ENCODE measurements around the gene ZDHHC4. TPM values are rescaled to one million over a fixed set of nuclear protein-coding genes. Genes with fewer than 3 reads are reported as not detected.
A peak's percentile ranks its signal among the peaks of the same experiment; 100 is the strongest.
"Not testable (repeated sequence)": the region's sequence is repeated elsewhere in the genome, so short reads cannot be mapped to it uniquely, and the experiment has no call there.

Gene ZDHHC4
- total RNA-seq, 1 donor from 2014 or later, result 63.5 TPM

DNA sequence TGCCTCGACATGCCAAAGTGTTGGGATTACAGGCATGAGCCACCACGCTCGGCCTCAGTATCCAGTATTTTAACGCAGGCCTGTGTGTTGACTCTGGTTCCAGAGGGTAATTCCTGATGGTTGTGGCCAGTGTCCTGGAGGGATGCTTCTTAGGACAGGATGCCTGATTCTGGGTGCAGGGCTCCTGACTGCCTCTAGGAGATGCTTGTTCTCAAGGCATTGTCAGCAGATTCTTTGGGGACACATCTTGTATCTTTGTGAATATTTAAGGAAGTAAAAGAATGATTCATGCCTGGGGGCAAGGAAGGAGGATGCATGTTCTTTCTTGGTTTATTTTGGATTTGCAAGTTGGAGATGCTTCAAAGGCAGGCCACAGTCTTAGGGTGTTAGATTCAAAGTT lies 2.2 kb downstream of the ZDHHC4 start:
- DNase-seq (ENCODE audit: extremely low spot score, unreplicated experiment), result no peak
- H3K4me3 Mint-ChIP-seq (ENCODE audit: unreplicated experiment), result peak overlapping the region; percentile 16
- H3K9me3 Mint-ChIP-seq (ENCODE audit: unreplicated experiment), result no peaks in the 10 kb centered on the region
- peak; percentile 20 for TF ChIP-seq CTCF (IDR thresholded peaks at IDR 0.05)
- peaks cover 26% of the 10 kb centered on the region for H3K36me3 Mint-ChIP-seq (ENCODE audit: unreplicated experiment)
- H3K27me3 Mint-ChIP-seq (ENCODE audit: unreplicated experiment), result no peaks in the 10 kb centered on the region
- H3K27ac Mint-ChIP-seq (ENCODE audit: unreplicated experiment), result peak overlapping the region; percentile 34
- H3K4me1 Mint-ChIP-seq (ENCODE audit: unreplicated experiment), result peaks cover 2% of the 10 kb centered on the region

DNA sequence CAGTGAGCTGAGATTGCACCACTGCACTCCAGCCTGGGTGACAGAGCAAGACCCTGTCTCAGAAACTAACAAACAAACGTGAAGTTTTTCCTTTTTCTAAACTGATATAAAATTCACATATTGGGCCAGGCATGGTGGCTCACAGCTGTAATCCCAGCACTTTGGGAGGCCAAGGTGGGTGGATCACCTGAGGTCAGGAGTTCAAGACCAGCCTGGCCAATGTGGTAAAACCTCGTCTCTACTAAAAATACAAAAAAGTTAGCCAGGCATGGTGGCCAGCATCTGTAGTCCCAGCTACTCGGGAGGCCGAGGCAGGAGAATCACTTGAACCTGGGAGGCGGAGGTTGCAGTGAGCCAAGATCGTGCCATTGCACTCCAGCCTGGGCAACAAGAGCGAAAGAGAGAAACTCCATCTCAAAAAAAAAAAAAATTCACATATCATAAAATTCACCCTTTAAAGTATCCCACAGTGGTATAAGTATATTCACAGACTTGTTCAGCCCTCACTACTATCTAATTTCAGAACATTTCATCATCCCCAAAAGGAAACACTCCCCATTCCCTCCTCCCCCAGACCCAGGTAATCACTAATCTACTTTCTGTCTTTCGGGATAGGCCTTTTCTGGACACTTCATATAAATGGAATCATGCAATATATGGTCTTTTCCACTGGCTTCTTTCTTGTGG lies 8.6 kb downstream of the ZDHHC4 start:
- not testable (repeated sequence) for H3K4me1 Mint-ChIP-seq (ENCODE audit: unreplicated experiment); H3K9me3 Mint-ChIP-seq (ENCODE audit: unreplicated experiment); H3K27me3 Mint-ChIP-seq (ENCODE audit: unreplicated experiment); H3K4me3 Mint-ChIP-seq (ENCODE audit: unreplicated experiment); DNase-seq (ENCODE audit: extremely low spot score, unreplicated experiment)
- Mint-ChIP-seq H3K36me3 (ENCODE audit: unreplicated experiment) (peaks cover 45% of the 10 kb centered on the region), H3K27ac (ENCODE audit: unreplicated experiment) (peak overlapping the region; percentile 25)

GRCh38 chr7:6588566-6588965 lies 11.3 kb downstream of the ZDHHC4 start:
- H3K27me3 Mint-ChIP-seq (ENCODE audit: unreplicated experiment), result no peaks in the 10 kb centered on the region
- H3K36me3 Mint-ChIP-seq (ENCODE audit: unreplicated experiment), result peaks cover 33% of the 10 kb centered on the region
- peak overlapping the region; percentile 25 for H3K27ac Mint-ChIP-seq (ENCODE audit: unreplicated experiment)
- H3K4me3 Mint-ChIP-seq (ENCODE audit: unreplicated experiment), result peak overlapping the region; percentile 33
- no peak for DNase-seq (ENCODE audit: extremely low spot score, unreplicated experiment)
- peaks cover 15% of the 10 kb centered on the region for H3K4me1 Mint-ChIP-seq (ENCODE audit: unreplicated experiment)
- no peaks in the 10 kb centered on the region for H3K9me3 Mint-ChIP-seq (ENCODE audit: unreplicated experiment)
- no peak for TF ChIP-seq CTCF (IDR thresholded peaks at IDR 0.05)

GRCh38 chr7:6589151-6589828 lies 12.0 kb downstream of the ZDHHC4 start:
- H3K27me3 Mint-ChIP-seq (ENCODE audit: unreplicated experiment), result no peaks in the 10 kb centered on the region
- peak overlapping the region; percentile 68 for H3K4me3 Mint-ChIP-seq (ENCODE audit: unreplicated experiment)
- H3K9me3 Mint-ChIP-seq (ENCODE audit: unreplicated experiment), result no peaks in the 10 kb centered on the region
- peaks cover 35% of the 10 kb centered on the region for H3K36me3 Mint-ChIP-seq (ENCODE audit: unreplicated experiment)
- H3K4me1 Mint-ChIP-seq (ENCODE audit: unreplicated experiment), result peaks cover 15% of the 10 kb centered on the region
- TF ChIP-seq CTCF (IDR thresholded peaks at IDR 0.05), result no peak
- no peak for DNase-seq (ENCODE audit: extremely low spot score, unreplicated experiment)
- peak overlapping the region; percentile 47 for H3K27ac Mint-ChIP-seq (ENCODE audit: unreplicated experiment)

DNA sequence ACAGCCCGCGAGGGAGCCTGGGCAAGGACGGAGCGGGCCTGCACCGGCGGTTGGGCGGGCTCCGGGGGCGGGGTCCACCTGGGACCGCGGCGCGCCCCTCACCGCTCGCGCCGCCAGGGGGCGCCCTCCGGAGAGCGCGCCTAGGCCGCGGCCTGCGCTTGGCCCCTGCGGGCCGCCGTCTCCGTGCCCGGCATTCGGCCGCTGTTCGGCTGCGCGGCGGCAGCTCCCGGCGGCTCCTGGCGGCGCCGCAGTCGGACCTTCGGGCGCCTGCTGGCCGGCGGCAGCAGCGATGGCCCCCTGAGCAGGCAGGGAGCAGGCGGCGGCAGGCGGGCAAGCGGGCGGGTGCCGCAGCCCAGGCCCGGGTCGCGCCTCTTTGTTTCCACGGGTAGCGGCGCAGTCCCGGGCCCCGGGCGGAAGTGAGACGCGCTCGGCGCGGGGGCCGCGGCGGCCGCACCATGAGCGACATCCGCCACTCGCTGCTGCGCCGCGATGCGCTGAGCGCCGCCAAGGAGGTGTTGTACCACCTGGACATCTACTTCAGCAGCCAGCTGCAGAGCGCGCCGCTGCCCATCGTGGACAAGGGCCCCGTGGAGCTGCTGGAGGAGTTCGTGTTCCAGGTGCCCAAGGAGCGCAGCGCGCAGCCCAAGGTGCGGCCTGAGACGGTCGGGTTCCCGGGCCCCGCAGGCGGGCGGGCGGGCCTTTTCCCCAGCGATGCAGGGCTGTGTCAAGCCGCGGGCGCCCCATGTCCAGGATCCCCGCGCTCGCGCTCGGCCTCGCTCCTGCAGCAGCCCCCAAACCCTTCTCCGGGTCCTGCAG lies 12.8 kb downstream of the ZDHHC4 start, which contains the start of gene INTS15:
Gene INTS15 (plus strand): TSS at position 193 of the 816 bp plus-strand sequence. CDS start 263 bp downstream, at position 456.
- Mint-ChIP-seq H3K36me3 (ENCODE audit: unreplicated experiment) (peaks cover 33% of the 10 kb centered on the region), H3K27ac (ENCODE audit: unreplicated experiment) (peak within 1 kb of the TSS; percentile 91), H3K4me1 (ENCODE audit: unreplicated experiment) (peaks cover 15% of the 10 kb centered on the region), H3K27me3 (ENCODE audit: unreplicated experiment) (no peaks in the 10 kb centered on the region), H3K9me3 (ENCODE audit: unreplicated experiment) (no peaks in the 10 kb centered on the region), H3K4me3 (ENCODE audit: unreplicated experiment) (peak within 1 kb of the TSS; percentile 94)
- TF ChIP-seq CTCF (IDR thresholded peaks at IDR 0.05), result peak; percentile 81
- peak; percentile 94 for DNase-seq (ENCODE audit: extremely low spot score, unreplicated experiment)
